Naive thymus-derived CD4-positive, alpha-beta T cell (primary cell): ENCODE data around the gene PITPNM3. TPM values are rescaled to one million over a fixed set of nuclear protein-coding genes. Genes with fewer than 3 reads are reported as not detected.

Experiments used
- ATAC-seq: fragments of 150-1000 bp; cut with Tn5 transposase; 2 replicates; pipeline ENCODE4 v1.10.0; 2021; ENCODE audit warnings: mild to moderate bottlenecking, moderate library complexity
- CTCF ChIA-PET: fragments of 350-600 bp; sonication (Branson Sonifier 250); formaldehyde crosslinking; loops from one replicate; lab custom pipeline; 2021; ENCODE audit warnings: antibody characterized with exemption; lab: Charles Lee
- POLR2A ChIA-PET: fragments of 350-600 bp; sonication (Branson Sonifier 250); formaldehyde crosslinking; loops from one replicate; lab custom pipeline; 2021; ENCODE audit warnings: antibody characterized with exemption, inconsistent platforms; lab: Charles Lee
- DNase-seq, 9 donors: peaks; one replicate each; pipeline versions ENCODE4 v3.0.0 to v3.0.0-alpha.2; 2020 to 2022; ENCODE audit warnings: mixed read lengths in 1 of 9
- H3K27ac ChIP-seq: one replicate; pipeline ENCODE4 v1.7.0; 2013; ENCODE audit warnings: mild to moderate bottlenecking, low read depth, low read length, moderate library complexity
- H3K27me3 ChIP-seq, 2 donors: one replicate each; pipeline ENCODE4 v1.7.0; 2013; ENCODE audit warnings: low read length in 2 of 2, mild to moderate bottlenecking in 2 of 2, moderate library complexity in 2 of 2; ENCODE audit not compliant: control insufficient read depth in 2 of 2, insufficient read depth in 2 of 2
- H3K36me3 ChIP-seq, 3 experiments: 1 replicate in 2 of 3; 2 replicates in 1 of 3; pipeline ENCODE4 v1.7.0; 2013; ENCODE audit warnings: low read length in 3 of 3, mild to moderate bottlenecking in 3 of 3, moderate library complexity in 1 of 3; ENCODE audit not compliant: insufficient read depth in 3 of 3, control insufficient read depth in 2 of 3
- H3K4me1 ChIP-seq, 2 donors: one replicate each; pipeline ENCODE4 v1.7.0; 2013; ENCODE audit warnings: low read length in 2 of 2, mild to moderate bottlenecking in 2 of 2, moderate library complexity in 1 of 2; ENCODE audit not compliant: control insufficient read depth in 2 of 2, insufficient read depth in 2 of 2
- H3K4me3 ChIP-seq: 2 replicates; pipeline ENCODE4 v1.7.0; 2013; ENCODE audit warnings: mild to moderate bottlenecking, low read length
- H3K9me3 ChIP-seq, 3 experiments: 1 replicate in 2 of 3; 2 replicates in 1 of 3; pipeline ENCODE4 v1.7.0; 2013; ENCODE audit warnings: low read length in 3 of 3; ENCODE audit not compliant: control insufficient read depth in 2 of 3
- H3K27ac Mint-ChIP-seq, 9 donors: one replicate each; pipeline ENCODE4 v1.8.0; 2020 to 2022; ENCODE audit warnings: mixed read lengths in 9 of 9, mild to moderate bottlenecking in 8 of 9, moderate library complexity in 5 of 9, inconsistent platforms in 2 of 9
- H3K27me3 Mint-ChIP-seq, 5 donors: one replicate each; pipeline ENCODE4 v1.8.0; 2021 to 2022; ENCODE audit warnings: mixed read lengths in 5 of 5, mild to moderate bottlenecking in 1 of 5
- H3K36me3 Mint-ChIP-seq, 5 donors: one replicate each; pipeline ENCODE4 v1.8.0; 2020 to 2022; ENCODE audit warnings: mixed read lengths in 5 of 5, mild to moderate bottlenecking in 3 of 5, inconsistent platforms in 1 of 5
- H3K4me1 Mint-ChIP-seq, 7 donors: one replicate each; pipeline ENCODE4 v1.8.0; 2020 to 2022; ENCODE audit warnings: mixed read lengths in 7 of 7, mild to moderate bottlenecking in 3 of 7, inconsistent platforms in 1 of 7
- H3K4me3 Mint-ChIP-seq, 10 donors: one replicate each; pipeline ENCODE4 v1.8.0; 2020 to 2022; ENCODE audit warnings: mild to moderate bottlenecking in 10 of 10, mixed read lengths in 10 of 10, moderate library complexity in 6 of 10, inconsistent platforms in 2 of 10
- H3K9me3 Mint-ChIP-seq, 11 donors: one replicate each; pipeline ENCODE4 v1.8.0; 2020 to 2022; ENCODE audit warnings: mixed read lengths in 11 of 11, mild to moderate bottlenecking in 4 of 11, inconsistent platforms in 1 of 11, moderate library complexity in 1 of 11
- intact Hi-C, 2 donors: fragments of 100-400 bp; cut with micrococcal nuclease; formaldehyde crosslinking; loops; one replicate each; pipeline ENCODE4 v1.15.1; 2023
- polyA plus RNA-seq, 2 donors: library from polyadenylated mRNA; unstranded; fragments of 300-500 nt; fragmentation: Illumina TruSeq; gene quantifications; one replicate each; pipeline ENCODE4 v1.2.3, GENCODE V29; 2021
- total RNA-seq, 6 experiments: library from RNA in 5 of 6; stranded (reverse) in 5 of 6; gene quantifications; 1 replicate in 5 of 6; 2 replicates in 1 of 6; pipeline ENCODE4 v1.2.3 and lab custom pipeline; 2021 to 2026

The PITPNM3 gene
- total and polyA plus RNA-seq, 7 experiments from 2014 or later: 0.04 to 0.58 (median 0.50) TPM; not detected in 1

GRCh38 chr17:6442775-6443174 lies 113.6 kb downstream of the PITPNM3 start:
- Mint-ChIP-seq H3K9me3 (no peaks in the 10 kb centered on the region), H3K4me1 (peaks cover 10 to 15% (median 13%) of the 10 kb centered on the region in 7 donors), H3K27me3 (peaks cover 0 to 46% (median 2%) of the 10 kb centered on the region in 5 donors), H3K27ac (no peak overlapping the region), H3K36me3 (peaks cover 0 to 2% (median 0%) of the 10 kb centered on the region in 5 donors), H3K4me3 (peak overlapping the region in 6 of 10 donors; percentile 6 to 96 (median 88))
- no peaks in the 10 kb centered on the region for H3K27me3 ChIP-seq
- H3K4me1 ChIP-seq: peaks cover 5 to 6% of the 10 kb centered on the region in 2 donors
- H3K4me3 ChIP-seq: no peak overlapping the region
- H3K9me3 ChIP-seq: no peaks in the 10 kb centered on the region
- DNase-seq: no peak
- no peak for ATAC-seq
- H3K27ac ChIP-seq: no peak overlapping the region
- POLR2A ChIA-PET: no interaction called here
- CTCF ChIA-PET: interaction anchor here (0.6 to 1.6 kb wide), 3 partner anchors 19 to 850 kb away, joined by 3 to 5 read pairs (median 4); no protein-coding TSS in a partner anchor
- intact Hi-C loops: loop anchor here (5.0 to 10.0 kb wide), 3 partner anchors 202 to 1025 kb away; partner anchors contain the start of genes KIAA0753 (in 2 of the 2), TXNDC17 (in 2 of the 2) and NUP88 (in 1 of the 2)
- no peaks in the 10 kb centered on the region for H3K36me3 ChIP-seq

- intact Hi-C loops: loop anchor here (5.0 to 10.0 kb wide), 3 partner anchors 205 to 1023 kb away; partner anchors contain the start of genes KIAA0753 (in 2 of the 2), TXNDC17 (in 2 of the 2) and NUP88 (in 1 of the 2)
- H3K4me1 ChIP-seq: peaks cover 5 to 6% of the 10 kb centered on the region in 2 donors
- H3K4me1 Mint-ChIP-seq: peaks cover 11 to 15% (median 13%) of the 10 kb centered on the region in 7 donors
- H3K9me3 ChIP-seq: no peaks in the 10 kb centered on the region
- ChIA-PET POLR2A (interaction anchor here (0.7 kb wide), 1 partner anchor 13 kb away, joined by 3 read pairs; no protein-coding TSS in a partner anchor), CTCF (interaction anchor here (0.7 to 2.0 kb wide), 4 partner anchors 10 to 852 kb away, joined by 3 to 6 read pairs (median 3); no protein-coding TSS in a partner anchor)
- H3K27ac Mint-ChIP-seq: no peak overlapping the region
- peaks cover 7 to 62% (median 10%) of the 10 kb centered on the region in 5 donors for H3K27me3 Mint-ChIP-seq
- H3K36me3 Mint-ChIP-seq: peaks cover 0 to 2% (median 0%) of the 10 kb centered on the region in 5 donors
- no peaks in the 10 kb centered on the region for H3K27me3 ChIP-seq
- DNase-seq (no peak), ATAC-seq (no peak)
- no peak overlapping the region for H3K27ac ChIP-seq
- no peaks in the 10 kb centered on the region for H3K36me3 ChIP-seq
- H3K9me3 Mint-ChIP-seq: no peaks in the 10 kb centered on the region
- H3K4me3 Mint-ChIP-seq: no peak overlapping the region
- no peak overlapping the region for H3K4me3 ChIP-seq
Measured at GRCh38 chr17:6439951-6440350, 116.4 kb downstream of the PITPNM3 start.

- H3K36me3 Mint-ChIP-seq: no peaks in the 10 kb centered on the region
- H3K27ac Mint-ChIP-seq: no peak overlapping the region
- H3K27me3 ChIP-seq: no peaks in the 10 kb centered on the region
- DNase-seq: no peak
- H3K4me3 ChIP-seq: no peak overlapping the region
- H3K9me3 ChIP-seq: no peaks in the 10 kb centered on the region
- no peak for ATAC-seq
- ChIA-PET CTCF (interaction anchor here (0.6 kb wide), 1 partner anchor 932 kb away, joined by 3 read pairs; no protein-coding TSS in a partner anchor), POLR2A (interaction anchor here (0.7 kb wide), 1 partner anchor 77 kb away, joined by 3 read pairs; no protein-coding TSS in a partner anchor)
- peaks cover 7 to 73% (median 10%) of the 10 kb centered on the region in 5 donors for H3K27me3 Mint-ChIP-seq
- intact Hi-C loops: loop anchor here in 1 of 2 donors (5.0 kb wide), 1 partner anchor 731 kb away; no protein-coding TSS in a partner anchor
- H3K4me1 ChIP-seq: no peaks in the 10 kb centered on the region
- no peak overlapping the region for H3K27ac ChIP-seq
- no peaks in the 10 kb centered on the region for H3K9me3 Mint-ChIP-seq
- peaks cover 0 to 2% (median 0%) of the 10 kb centered on the region in 7 donors for H3K4me1 Mint-ChIP-seq
- H3K36me3 ChIP-seq: no peaks in the 10 kb centered on the region
- no peak overlapping the region for H3K4me3 Mint-ChIP-seq
Measured at GRCh38 chr17:6437956-6438355, 118.4 kb downstream of the PITPNM3 start.

- peaks cover 7 to 75% (median 10%) of the 10 kb centered on the region in 5 donors for H3K27me3 Mint-ChIP-seq
- peaks cover 0 to 2% (median 0%) of the 10 kb centered on the region in 7 donors for H3K4me1 Mint-ChIP-seq
- no peaks in the 10 kb centered on the region for H3K36me3 ChIP-seq
- H3K4me3 ChIP-seq: no peak overlapping the region
- ATAC-seq (no peak), DNase-seq (no peak)
- no peaks in the 10 kb centered on the region for H3K9me3 ChIP-seq
- ChIA-PET CTCF (interaction anchor here (0.6 kb wide), 1 partner anchor 931 kb away, joined by 3 read pairs; no protein-coding TSS in a partner anchor), POLR2A (no interaction called here)
- no peak overlapping the region for H3K4me3 Mint-ChIP-seq
- intact Hi-C loops: loop anchor here in 1 of 2 donors (5.0 kb wide), 1 partner anchor 730 kb away; no protein-coding TSS in a partner anchor
- H3K4me1 ChIP-seq: no peaks in the 10 kb centered on the region
- no peaks in the 10 kb centered on the region for H3K36me3 Mint-ChIP-seq
- no peaks in the 10 kb centered on the region for H3K27me3 ChIP-seq
- H3K27ac ChIP-seq: no peak overlapping the region
- H3K27ac Mint-ChIP-seq: no peak overlapping the region
- no peaks in the 10 kb centered on the region for H3K9me3 Mint-ChIP-seq
Measured at GRCh38 chr17:6437466-6437865, 118.9 kb downstream of the PITPNM3 start.

- ChIA-PET CTCF (interaction anchor here (0.7 to 3.4 kb wide), 9 partner anchors 10 to 1210 kb away, joined by 3 to 13 read pairs (median 5); no protein-coding TSS in a partner anchor), POLR2A (interaction anchor here (1.3 kb wide), 1 partner anchor 849 kb away, joined by 7 read pairs; no protein-coding TSS in a partner anchor)
- Mint-ChIP-seq H3K9me3 (peaks cover 0 to 8% (median 3%) of the 10 kb centered on the region in 11 donors), H3K36me3 (peaks cover 0 to 5% (median 3%) of the 10 kb centered on the region in 5 donors), H3K4me1 (peaks cover 0 to 2% (median 0%) of the 10 kb centered on the region in 7 donors), H3K4me3 (no peak overlapping the region), H3K27me3 (peaks cover 7 to 73% (median 10%) of the 10 kb centered on the region in 5 donors), H3K27ac (peak overlapping the region in 2 of 9 donors; percentile 25 to 67)
- ATAC-seq (peak; percentile 98), DNase-seq (peak; percentile 33 to 61 (median 52))
- Histone ChIP-seq H3K36me3 (no peaks in the 10 kb centered on the region), H3K4me3 (no peak overlapping the region), H3K27me3 (no peaks in the 10 kb centered on the region), H3K4me1 (no peaks in the 10 kb centered on the region), H3K9me3 (no peaks in the 10 kb centered on the region), H3K27ac (no peak overlapping the region)
- intact Hi-C loops: loop anchor here (1.0 to 5.0 kb wide), 3 partner anchors 729 to 849 kb away; no protein-coding TSS in a partner anchor
Measured at GRCh38 chr17:6435968-6436367, 120.4 kb downstream of the PITPNM3 start.

GRCh38 chr17:6435051-6435450 lies 121.3 kb downstream of the PITPNM3 start, which contains the start of gene AIPL1:
Gene AIPL1 (minus strand): TSS chr17:6435121. CDS start chr17:6435104, 17 bp downstream.
- CTCF ChIA-PET: interaction anchor here (0.7 to 3.4 kb wide), 4 partner anchors 11 to 851 kb away, joined by 3 to 13 read pairs (median 4); partner anchors contain the start of gene NLRP1
- Histone ChIP-seq H3K36me3 (no peaks in the 10 kb centered on the region), H3K4me1 (no peaks in the 10 kb centered on the region), H3K27ac (no peak within 1 kb of the TSS), H3K9me3 (no peaks in the 10 kb centered on the region), H3K4me3 (no peak within 1 kb of the TSS), H3K27me3 (no peaks in the 10 kb centered on the region)
- Mint-ChIP-seq H3K9me3 (peaks cover 0 to 14% (median 6%) of the 10 kb centered on the region in 11 donors), H3K4me1 (peaks cover 0 to 2% (median 0%) of the 10 kb centered on the region in 7 donors), H3K36me3 (peaks cover 0 to 5% (median 3%) of the 10 kb centered on the region in 5 donors), H3K27me3 (peaks cover 7 to 72% (median 10%) of the 10 kb centered on the region in 5 donors), H3K27ac (no peak within 1 kb of the TSS), H3K4me3 (no peak within 1 kb of the TSS)
- POLR2A ChIA-PET: no interaction called here
- no peak for DNase-seq
- intact Hi-C loops: loop anchor here in 1 of 2 donors (5.0 kb wide), 1 partner anchor 728 kb away; no protein-coding TSS in a partner anchor
- no peak for ATAC-seq
